HEK293T (cell line): ENCODE data around the gene C2CD2.

Source experiments
- ARNT ChIP-seq: fragments of 450-650 bp; IDR thresholded peaks from 2 replicates; pipeline ENCODE4 v1.6.1; 2017; ENCODE audit warnings: mild to moderate bottlenecking
- ELF4 ChIP-seq: fragments of 450-650 bp; IDR thresholded peaks from 2 replicates; pipeline ENCODE4 v1.6.1; 2017; ENCODE audit warnings: antibody characterized with exemption
- FOXM1 ChIP-seq: fragments of 450-650 bp; IDR thresholded peaks from 2 replicates; pipeline ENCODE4 v1.6.1; 2017; ENCODE audit warnings: mild to moderate bottlenecking, borderline replicate concordance
- HDGF ChIP-seq: fragments of 450-650 bp; IDR thresholded peaks from 2 replicates; pipeline ENCODE4 v1.6.1; 2017; ENCODE audit warnings: antibody characterized with exemption, borderline replicate concordance
- SP1 ChIP-seq: fragments of 450-650 bp; IDR thresholded peaks from 2 replicates; pipeline ENCODE4 v1.6.1; 2017
- SUZ12 ChIP-seq: fragments of 450-650 bp; IDR thresholded peaks from 2 replicates; pipeline ENCODE4 v1.6.1; 2016; ENCODE audit warnings: mild to moderate bottlenecking

- TF ChIP-seq HDGF, result no peak
- no peak for TF ChIP-seq SUZ12
- no peak for TF ChIP-seq ELF4
- TF ChIP-seq SP1, result no peak
- no peak for TF ChIP-seq ARNT
- TF ChIP-seq FOXM1, result no peak
Observed at GRCh38 chr21:41961753-41962152, 7.9 kb upstream of the C2CD2 start.
